ENCODE measurements around the gene YY1. TPM values are rescaled to one million over a fixed set of nuclear protein-coding genes. Genes with fewer than 3 reads are reported as not detected.
A peak's percentile ranks its signal among the peaks of the same experiment; 100 is the strongest.

YY1 gene
- total and polyA plus RNA-seq, 2 donors from 2014 or later: 34.2 to 60.4 TPM

- Histone ChIP-seq H3K27me3 (ENCODE audit: control insufficient read depth, insufficient read depth, low read length) (no peaks in the 10 kb centered on the region), H3K4me1 (ENCODE audit: control insufficient read depth in 2 of 3, insufficient read depth in 2 of 3, low read depth in 1 of 3, low read length in 3 of 3) (peaks cover 0 to 23% (median 9%) of the 10 kb centered on the region in 3 donors), H3K9me3 (ENCODE audit: control insufficient read depth in 2 of 3, insufficient read depth in 1 of 3, low read length in 3 of 3) (no peaks in the 10 kb centered on the region), H3K4me3 (ENCODE audit: low read length in 3 of 3) (no peak overlapping the region), H3K9ac (ENCODE audit: low read length in 3 of 3) (no peak overlapping the region), H3K36me3 (ENCODE audit: control insufficient read depth in 2 of 3, insufficient read depth in 3 of 3, low read length in 3 of 3) (peaks cover 0 to 9% (median 0%) of the 10 kb centered on the region in 3 donors), H3K27ac (ENCODE audit: low read depth in 2 of 2, low read length in 2 of 2) (no peak overlapping the region)
- DNase-seq (peak in 1 of 5 donors; percentile 79), FAIRE-seq (no peak)
- no peak for TF ChIP-seq CTCF (IDR thresholded peaks at IDR 0.05; ENCODE audit: borderline replicate concordance, extremely low read depth, insufficient read depth)
- intact Hi-C loops (cut with DNase I): no loop called here
Measured at GRCh38 chr14:100292301-100292775, 53.4 kb downstream of the YY1 start.

GRCh38 chr14:100292776-100293461 lies 54.0 kb downstream of the YY1 start:
- H3K4me3 ChIP-seq (ENCODE audit: low read length in 3 of 3): no peak overlapping the region
- no peak overlapping the region for H3K9ac ChIP-seq (ENCODE audit: low read length in 3 of 3)
- H3K27ac ChIP-seq (ENCODE audit: low read depth in 2 of 2, low read length in 2 of 2): peak overlapping the region in 1 of 2 donors; percentile 57
- H3K27me3 ChIP-seq (ENCODE audit: control insufficient read depth, insufficient read depth, low read length): no peaks in the 10 kb centered on the region
- H3K9me3 ChIP-seq (ENCODE audit: control insufficient read depth in 2 of 3, insufficient read depth in 1 of 3, low read length in 3 of 3): no peaks in the 10 kb centered on the region
- peaks cover 0 to 29% (median 11%) of the 10 kb centered on the region in 3 donors for H3K4me1 ChIP-seq (ENCODE audit: control insufficient read depth in 2 of 3, insufficient read depth in 2 of 3, low read depth in 1 of 3, low read length in 3 of 3)
- H3K36me3 ChIP-seq (ENCODE audit: control insufficient read depth in 2 of 3, insufficient read depth in 3 of 3, low read length in 3 of 3): peaks cover 0 to 9% (median 0%) of the 10 kb centered on the region in 3 donors
- no peak for FAIRE-seq
- intact Hi-C loops (cut with DNase I): no loop called here
- TF ChIP-seq CTCF (IDR thresholded peaks at IDR 0.05; ENCODE audit: borderline replicate concordance, extremely low read depth, insufficient read depth): no peak
- peak in 1 of 5 donors; percentile 63 for DNase-seq

GRCh38 chr14:100293497-100294212 lies 54.7 kb downstream of the YY1 start:
- no peak for FAIRE-seq
- H3K4me3 ChIP-seq (ENCODE audit: low read length in 3 of 3): no peak overlapping the region
- no peak for TF ChIP-seq CTCF (IDR thresholded peaks at IDR 0.05; ENCODE audit: borderline replicate concordance, extremely low read depth, insufficient read depth)
- H3K27me3 ChIP-seq (ENCODE audit: control insufficient read depth, insufficient read depth, low read length): no peaks in the 10 kb centered on the region
- intact Hi-C loops (cut with DNase I): no loop called here
- H3K4me1 ChIP-seq (ENCODE audit: control insufficient read depth in 2 of 3, insufficient read depth in 2 of 3, low read depth in 1 of 3, low read length in 3 of 3): peaks cover 0 to 31% (median 14%) of the 10 kb centered on the region in 3 donors
- no peaks in the 10 kb centered on the region for H3K9me3 ChIP-seq (ENCODE audit: control insufficient read depth in 2 of 3, insufficient read depth in 1 of 3, low read length in 3 of 3)
- H3K9ac ChIP-seq (ENCODE audit: low read length in 3 of 3): no peak overlapping the region
- H3K27ac ChIP-seq (ENCODE audit: low read depth in 2 of 2, low read length in 2 of 2): peak overlapping the region; percentile 57 to 81
- peaks cover 0 to 9% (median 0%) of the 10 kb centered on the region in 3 donors for H3K36me3 ChIP-seq (ENCODE audit: control insufficient read depth in 2 of 3, insufficient read depth in 3 of 3, low read length in 3 of 3)
- peak in 1 of 5 donors; percentile 39 for DNase-seq
